Stimulated activated CD4-positive, alpha-beta T cell treated with anti-CD3 and anti-CD28 coated beads, Interleukin-12 subunit alpha, Interleukin-12 subunit beta, amount 100 ng/mL, for 24 hours (primary cell): ENCODE results near the gene INPP5K.

Experiments
- DNase-seq, 2 experiments: peaks; one replicate each; pipeline ENCODE4 v3.0.0-alpha.2; 2020; ENCODE audit warnings: low read depth in 2 of 2

INPP5K gene

DNA sequence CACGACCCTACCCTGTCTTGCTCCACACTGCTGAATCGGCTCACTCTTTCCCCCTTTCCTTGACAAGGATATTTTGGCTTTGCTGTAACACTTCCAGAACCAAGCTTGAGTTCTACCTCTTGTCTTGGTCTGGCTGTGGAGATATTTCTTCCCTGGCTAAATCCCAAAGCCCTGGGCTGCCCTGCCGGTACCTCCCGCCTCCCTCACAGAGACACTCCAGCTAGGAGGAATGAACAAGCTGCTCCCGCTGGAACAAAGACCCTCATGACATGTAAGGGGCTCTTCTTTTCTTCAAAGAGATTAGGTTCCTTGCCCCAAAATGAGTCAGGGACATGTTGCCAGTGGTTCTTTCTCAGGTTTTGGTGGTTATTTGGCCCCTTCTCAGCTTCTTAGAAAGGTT lies 10.8 kb downstream of the INPP5K start:
- no peak for DNase-seq

GRCh38 chr17:1504866-1505265 lies 11.5 kb downstream of the INPP5K start:
- DNase-seq, result no peak

- no peak for DNase-seq
These were observed 12.7 kb downstream of the INPP5K start for GRCh38 chr17:1503699-1504098.

GRCh38 chr17:1498869-1499268 lies 17.5 kb downstream of the INPP5K start:
- DNase-seq, result no peak

DNA sequence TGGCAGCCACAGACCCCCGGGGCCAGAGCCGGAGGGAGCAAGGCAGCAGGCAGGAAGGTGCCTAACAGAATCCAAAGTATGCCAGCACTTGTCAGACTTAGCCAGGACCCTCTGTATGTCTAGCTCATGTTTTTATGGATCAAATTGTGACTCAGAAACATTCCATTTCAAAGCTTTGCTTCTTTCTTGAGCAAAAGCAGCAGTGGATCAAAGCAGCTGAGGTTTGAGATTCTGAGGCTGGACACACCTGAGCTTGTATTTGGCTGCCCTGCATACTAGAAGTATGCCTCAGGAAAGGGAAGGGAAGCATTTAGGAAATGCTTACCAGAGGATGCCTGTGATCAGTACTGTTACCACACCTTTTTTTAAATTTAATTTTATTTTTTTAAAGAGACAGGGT lies 18.2 kb downstream of the INPP5K start:
- DNase-seq, result no peak

- no peak for DNase-seq
These were observed 18.6 kb downstream of the INPP5K start for GRCh38 chr17:1497831-1498230.

GRCh38 chr17:1496869-1497268 lies 19.5 kb downstream of the INPP5K start:
- DNase-seq, result no peak

GRCh38 chr17:1495265-1495989 lies 21.0 kb downstream of the INPP5K start:
- DNase-seq, result no peak

DNA sequence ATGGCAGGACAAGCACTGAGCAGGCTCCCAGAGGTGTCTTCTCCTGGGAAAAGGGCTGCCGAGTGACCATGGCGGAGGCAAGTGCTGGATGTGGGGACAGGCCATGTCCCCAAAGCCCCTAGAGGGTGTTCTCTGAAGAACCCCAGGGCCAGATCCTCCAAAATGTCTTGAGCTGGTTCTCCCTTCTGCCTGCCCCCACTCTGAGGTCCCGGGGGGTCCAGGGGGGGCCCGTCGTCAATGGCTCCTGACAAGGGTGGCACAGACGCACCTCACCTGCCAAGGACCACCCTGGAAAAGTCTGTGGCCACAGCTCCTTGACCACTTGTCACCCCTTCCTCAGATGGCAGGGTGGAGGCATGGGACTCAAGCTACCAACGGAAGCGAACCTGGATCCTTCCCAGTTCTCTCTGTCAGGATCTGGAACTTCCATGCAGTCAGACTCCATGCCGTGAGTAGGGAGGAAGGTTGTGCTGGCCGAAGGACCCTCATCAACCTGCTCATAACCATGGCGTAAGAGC lies 21.6 kb downstream of the INPP5K start:
- no peak for DNase-seq

DNA sequence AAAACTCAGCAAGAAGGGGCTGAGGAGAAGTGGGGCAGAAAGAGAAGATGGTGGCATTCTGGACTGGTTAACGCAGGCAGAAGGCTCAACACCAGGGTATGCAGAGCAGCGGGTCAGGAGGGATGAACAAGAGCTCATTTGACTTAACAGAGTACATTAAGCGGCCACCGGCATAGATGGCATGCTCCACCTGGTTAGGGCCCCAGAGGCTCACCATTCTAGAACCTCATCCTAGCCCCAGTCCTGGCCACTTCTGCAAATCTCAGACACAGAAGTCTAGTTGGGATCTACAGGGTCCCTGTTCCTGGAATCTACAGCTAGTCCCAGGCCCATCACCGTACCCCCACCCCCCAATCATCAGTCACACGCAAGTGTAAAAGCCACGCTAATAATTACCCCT lies 22.2 kb downstream of the INPP5K start:
- DNase-seq, result no peak

DNA sequence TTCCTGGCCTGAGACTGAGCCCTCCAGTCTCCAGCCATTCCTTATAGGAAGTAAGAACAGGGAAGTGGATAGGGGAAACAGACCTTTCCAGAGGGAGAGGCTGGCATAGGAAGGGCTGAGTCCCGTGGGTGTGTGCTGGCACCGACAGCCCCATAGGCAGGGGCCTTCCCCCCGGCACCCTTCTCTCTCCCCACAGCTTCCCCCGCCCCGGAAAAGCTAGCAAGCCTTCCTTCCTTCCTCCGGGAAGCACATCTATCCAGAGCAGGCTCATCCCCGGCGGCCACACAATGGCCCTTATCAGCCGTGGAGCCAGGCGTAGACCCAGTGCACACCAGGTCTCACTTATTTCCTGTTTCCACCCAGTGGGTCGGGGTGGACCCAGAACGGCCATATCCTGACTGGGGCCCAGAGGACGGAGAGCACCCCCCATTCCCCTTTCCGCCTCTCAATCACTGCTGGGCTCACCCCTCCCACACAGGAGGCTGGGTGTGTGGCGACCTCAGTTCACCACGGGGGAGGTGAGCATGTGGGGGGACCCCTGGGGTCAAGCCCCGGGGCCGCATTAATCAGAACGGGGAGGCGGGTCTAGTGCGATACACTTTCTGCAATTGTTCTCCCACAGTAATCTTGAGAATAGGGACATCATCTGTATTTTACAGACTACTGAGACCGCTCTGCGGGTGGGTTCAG lies 23.0 kb downstream of the INPP5K start:
- DNase-seq, result no peak

DNA sequence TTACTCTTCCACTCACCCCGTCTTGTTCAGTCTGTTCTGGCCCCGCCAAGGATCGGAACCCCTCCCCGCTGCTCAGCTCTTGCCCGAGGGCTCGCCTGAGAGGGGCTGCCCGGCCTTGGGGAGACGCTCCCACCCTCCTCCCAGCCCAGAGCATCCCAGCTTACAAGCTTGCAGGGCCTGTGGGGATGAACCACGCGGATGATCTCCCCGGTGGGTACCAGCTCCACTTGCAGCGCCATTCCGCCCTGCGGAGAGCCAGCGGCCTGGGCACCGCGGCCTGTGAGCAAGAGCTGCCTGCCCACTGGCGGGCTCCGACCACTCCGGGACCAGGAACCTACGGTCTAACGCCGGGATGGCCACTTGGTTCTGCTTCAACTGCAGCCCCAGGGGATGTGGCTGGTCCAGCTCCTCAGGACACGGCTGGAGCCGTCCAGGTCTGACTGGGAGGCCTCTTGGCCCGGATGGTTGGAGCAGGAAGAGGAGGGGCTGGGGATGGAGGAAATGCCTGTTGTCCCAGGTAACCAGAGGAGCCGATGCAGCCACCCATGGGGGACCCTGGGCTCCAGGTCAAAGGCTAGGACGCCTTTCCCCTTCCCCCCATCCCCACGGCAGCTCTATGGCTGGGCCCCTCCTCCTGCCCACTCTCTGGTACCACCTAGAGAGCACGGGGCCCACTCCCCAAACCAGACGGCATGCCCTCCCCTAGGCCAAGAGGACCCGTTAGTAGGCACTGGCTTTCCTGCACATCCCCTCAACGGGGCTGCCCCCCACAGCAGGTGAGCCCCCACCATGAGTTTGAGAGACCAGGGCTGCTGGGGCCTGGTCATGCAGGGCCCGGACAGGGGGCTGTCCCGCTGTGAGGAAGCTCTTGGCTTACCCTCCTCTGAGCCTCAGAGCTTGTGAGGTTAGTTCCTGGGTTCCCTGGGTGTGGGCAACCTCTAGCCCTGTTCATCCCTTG lies 23.9 kb downstream of the INPP5K start, which contains the start of gene MYO1C:
MYO1C (minus strand) TSS at position 438 of the 958 bp plus-strand sequence; CDS start at position 239, 199 bp downstream.
- no peak for DNase-seq

DNA sequence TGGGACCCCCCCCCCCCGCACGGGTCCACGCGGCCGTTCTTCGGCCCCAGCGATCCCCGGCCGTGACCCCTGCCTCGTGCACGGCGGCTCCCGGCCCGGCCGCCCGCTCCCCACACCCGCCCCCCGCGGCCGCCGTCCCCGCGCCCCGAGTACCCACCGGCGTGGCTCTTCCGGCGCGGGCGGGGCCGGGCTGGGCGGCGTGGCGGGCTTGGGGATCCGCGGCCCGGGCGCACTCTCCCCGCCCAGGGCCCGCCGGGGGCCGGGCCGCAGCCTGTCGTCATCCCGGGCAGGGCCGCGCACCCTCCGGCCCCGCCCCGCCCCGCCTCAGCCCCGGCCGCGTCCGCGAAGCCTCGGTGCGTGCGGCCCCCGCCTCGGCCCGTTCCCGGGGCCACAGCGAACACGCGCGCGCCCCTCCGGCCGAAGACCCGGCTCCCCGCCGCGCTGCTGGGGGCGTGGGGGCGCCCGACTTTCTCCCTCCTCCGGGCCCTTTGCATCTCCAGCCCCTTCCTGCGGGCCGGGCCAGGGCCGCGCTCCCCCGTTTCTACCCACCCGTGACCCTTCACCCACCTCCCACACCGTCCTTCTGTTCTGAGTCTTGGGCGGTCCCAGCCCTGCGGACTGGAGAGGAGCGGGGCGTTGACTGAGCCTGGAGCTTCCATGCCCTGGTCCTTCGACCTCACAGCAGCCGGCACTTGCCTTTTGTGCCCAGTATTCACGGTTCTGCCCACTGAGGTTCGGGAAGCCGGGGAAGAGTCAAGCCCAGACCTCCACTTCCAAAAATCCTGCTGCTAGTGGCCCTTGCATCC lies 24.8 kb downstream of the INPP5K start:
- peak in 1 of 2 experiments; percentile 36 for DNase-seq

DNA sequence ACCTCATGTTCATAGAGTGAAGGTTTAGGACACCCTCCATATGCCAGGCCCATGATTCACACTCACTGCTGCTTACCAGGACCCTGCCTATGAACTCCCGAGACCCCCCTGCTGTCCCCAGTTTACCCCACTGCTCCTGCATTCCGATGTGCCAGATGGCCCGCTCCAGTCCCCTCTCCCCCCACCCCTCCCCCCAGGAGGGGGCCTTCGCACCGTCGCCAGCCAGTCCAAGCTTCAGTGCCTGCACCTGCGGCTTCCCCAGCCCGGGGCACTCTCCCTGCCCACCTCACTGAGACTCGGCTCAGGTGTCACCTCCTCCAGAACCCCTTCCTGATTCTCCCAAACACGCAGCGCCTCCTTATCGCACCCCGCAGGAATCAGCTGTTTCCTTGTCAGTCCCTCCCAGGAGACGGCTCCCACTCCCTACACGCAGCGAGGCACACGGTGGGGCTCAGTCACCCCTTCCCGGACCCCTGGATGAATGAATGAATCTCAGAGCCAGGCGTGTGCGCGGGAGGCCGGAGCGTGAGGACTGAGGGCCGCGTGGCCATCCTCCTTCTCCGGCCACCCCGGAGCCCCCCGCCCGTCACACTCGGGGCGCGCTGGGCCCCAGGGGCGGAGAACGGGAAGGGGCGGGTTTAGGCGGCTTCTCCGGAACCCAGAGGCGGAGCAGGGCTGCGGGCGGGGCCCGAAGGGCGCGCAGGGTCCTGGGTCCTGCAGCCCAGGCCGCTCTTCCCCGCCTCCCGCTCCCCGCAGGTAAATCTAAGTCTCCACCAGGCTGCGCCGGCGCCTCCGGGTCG lies 25.6 kb downstream of the INPP5K start:
- DNase-seq, result peak in 1 of 2 experiments; percentile 69

GRCh38 chr17:1488826-1489270 lies 27.6 kb downstream of the INPP5K start:
- no peak for DNase-seq

DNA sequence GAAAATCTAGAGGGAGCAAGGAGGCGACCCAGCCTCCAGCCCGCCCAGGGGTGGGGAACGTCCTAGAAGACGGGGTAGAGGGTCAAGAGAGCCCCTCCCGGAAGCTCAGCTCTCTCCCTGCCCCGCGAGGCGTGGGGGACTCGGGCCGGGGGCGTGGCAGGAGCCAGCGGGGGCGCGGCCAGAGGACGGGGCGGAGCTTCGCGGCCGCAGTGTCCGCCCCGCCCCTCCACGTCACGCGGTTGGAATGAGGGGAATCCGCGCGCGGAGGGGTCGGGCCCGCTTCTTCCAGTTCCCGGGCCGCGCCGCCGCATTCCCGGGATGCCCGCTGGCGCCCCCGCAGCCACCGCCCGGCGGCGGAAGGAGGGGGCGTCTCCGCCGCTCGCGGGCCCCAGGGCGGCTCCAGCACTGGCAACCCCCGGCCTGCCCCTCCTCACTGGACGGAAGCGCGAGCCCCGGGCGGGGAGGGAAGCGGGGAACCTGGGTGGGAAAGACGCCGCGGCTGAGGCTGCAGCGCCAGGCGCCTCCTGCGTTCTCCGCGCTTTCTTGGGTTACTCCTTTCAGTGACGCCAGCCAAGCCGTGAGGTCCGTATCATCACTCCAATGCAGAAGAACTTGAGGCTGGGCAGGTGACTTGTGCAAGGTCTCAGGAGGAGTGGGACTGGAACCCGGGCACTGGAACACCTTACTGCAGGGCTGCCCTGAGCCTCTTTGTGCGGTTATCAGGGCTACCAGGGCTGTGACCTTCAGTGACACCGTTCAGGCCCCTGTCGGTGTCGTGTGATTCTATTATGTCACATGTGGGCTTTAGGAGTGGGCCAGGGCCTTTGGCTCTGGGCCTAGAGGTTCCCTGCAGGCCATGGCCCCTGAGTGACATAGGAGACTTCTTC lies 28.2 kb downstream of the INPP5K start:
- DNase-seq, result peak in 1 of 2 experiments; percentile 62

DNA sequence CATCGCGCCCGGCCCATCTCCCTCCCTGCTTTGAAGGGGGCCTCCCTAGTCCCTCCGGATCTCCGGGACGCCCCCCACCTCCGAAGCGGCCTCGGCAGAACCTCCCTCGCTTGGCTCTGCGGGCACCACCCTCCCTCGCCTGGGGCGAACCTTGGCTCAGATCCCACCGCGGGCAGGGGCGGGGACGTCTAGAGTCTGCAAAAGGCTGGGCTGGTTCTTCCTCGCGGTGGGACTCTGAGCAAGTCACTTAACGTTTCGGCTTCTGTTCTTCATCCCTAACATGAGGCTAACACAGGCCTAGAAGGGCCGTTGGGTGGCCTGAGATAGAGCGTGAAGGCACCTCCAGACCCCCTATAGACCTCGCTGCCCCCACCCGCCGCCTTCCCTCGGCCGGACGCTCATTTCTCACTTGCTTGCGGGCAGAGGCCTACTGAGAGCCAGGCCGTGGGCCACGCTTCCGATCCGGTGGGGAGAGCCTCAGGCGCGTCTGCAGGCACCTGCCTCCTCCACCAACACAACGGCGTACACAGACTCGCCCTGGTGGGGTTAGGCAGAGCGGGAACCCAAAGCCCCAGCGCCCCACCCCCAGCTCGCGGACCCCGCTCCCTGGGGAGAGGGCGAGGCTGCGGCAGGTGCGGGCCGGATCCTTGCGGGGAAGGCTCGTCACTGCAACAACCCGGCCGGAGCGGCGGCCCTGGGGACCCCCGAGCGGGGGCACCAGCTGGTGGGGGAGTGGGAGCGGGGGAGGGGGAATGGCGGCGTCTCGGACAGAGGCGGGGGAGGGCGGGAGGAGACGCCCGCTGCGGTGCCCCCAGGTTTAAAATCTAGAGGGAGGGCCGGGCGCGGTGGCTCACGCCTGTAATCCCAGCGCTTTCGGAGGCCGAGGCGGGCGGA lies 29.4 kb downstream of the INPP5K start:
- DNase-seq, result peak; percentile 39 to 59
